GM10266 (cell line): ENCODE measurements around the gene TXNDC11.

Experiments used
- DNase-seq: peaks from one replicate; pipeline ENCODE4 v3.0.0; 2012; ENCODE audit errors: extremely low spot score
- CTCF ChIP-seq: IDR thresholded peaks from 2 replicates; pipeline ENCODE4 v1.5.1; 2012; ENCODE audit warnings: mild to moderate bottlenecking, low read depth; ENCODE audit not compliant: control insufficient read depth, insufficient read depth; ENCODE audit errors: missing control alignments

The TXNDC11 gene

GRCh38 chr16:11757671-11758545 lies 15.3 kb upstream of the TXNDC11 start:
- DNase-seq, result no peak
- TF ChIP-seq CTCF, result no peak

- TF ChIP-seq CTCF, result no peak
- no peak for DNase-seq
Measured at GRCh38 chr16:11756248-11756647, 13.6 kb upstream of the TXNDC11 start.

GRCh38 chr16:11755022-11755760 lies 12.5 kb upstream of the TXNDC11 start:
- no peak for DNase-seq
- no peak for TF ChIP-seq CTCF

- TF ChIP-seq CTCF, result no peak
- DNase-seq, result no peak
Measured at GRCh38 chr16:11752856-11753255, 10.2 kb upstream of the TXNDC11 start.

GRCh38 chr16:11750056-11750455 lies 7.4 kb upstream of the TXNDC11 start:
- no peak for TF ChIP-seq CTCF
- DNase-seq, result no peak

GRCh38 chr16:11748404-11749254 lies 6.0 kb upstream of the TXNDC11 start:
- DNase-seq, result no peak
- TF ChIP-seq CTCF, result no peak

- no peak for TF ChIP-seq CTCF
- no peak for DNase-seq
Measured at GRCh38 chr16:11747949-11748403, 5.3 kb upstream of the TXNDC11 start.
